Measurements from ENCODE around the gene VGLL4.
"Not testable (repeated sequence)": the region's sequence is repeated elsewhere in the genome, so short reads cannot be mapped to it uniquely, and the experiment has no call there.

Gene VGLL4

GRCh38 chr3:11517601-11518000, 126.1 kb downstream of the VGLL4 start:
- no peak for DNase-seq (ENCODE audit: extremely low spot score, insufficient read length, low read depth)
- FAIRE-seq, result no peak

- no peak for FAIRE-seq
- no peak for DNase-seq (ENCODE audit: extremely low spot score, insufficient read length, low read depth)
Measured at GRCh38 chr3:11514191-11514821, 129.4 kb downstream of the VGLL4 start.

GRCh38 chr3:11513817-11514135, 129.9 kb downstream of the VGLL4 start:
- FAIRE-seq (no peak), DNase-seq (ENCODE audit: extremely low spot score, insufficient read length, low read depth) (no peak)

- FAIRE-seq; DNase-seq (ENCODE audit: extremely low spot score, insufficient read length, low read depth): not testable (repeated sequence)
Measured at GRCh38 chr3:11513125-11513816, 130.4 kb downstream of the VGLL4 start.

DNA sequence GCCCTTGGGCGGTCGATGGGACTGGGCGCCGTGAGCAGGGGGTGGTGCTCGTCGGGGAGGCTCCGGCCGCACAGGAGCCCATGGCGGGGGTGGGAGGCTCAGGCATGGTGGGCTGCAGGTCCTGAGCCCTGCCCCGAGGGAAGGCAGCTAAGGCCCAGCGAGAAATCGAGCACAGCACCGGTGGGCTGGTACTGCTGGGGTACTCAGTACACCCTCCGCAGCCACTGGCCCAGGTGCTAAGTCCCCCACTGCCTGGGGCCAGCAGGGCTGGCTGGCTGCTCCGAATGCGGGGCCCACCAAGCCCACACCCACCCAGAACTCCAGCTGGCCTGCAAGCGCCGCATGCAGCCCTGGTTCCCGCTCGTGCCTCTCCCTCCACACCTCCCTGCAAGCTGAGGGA, 132.1 kb downstream of the VGLL4 start:
- FAIRE-seq; DNase-seq (ENCODE audit: extremely low spot score, insufficient read length, low read depth): not testable (repeated sequence)

- FAIRE-seq (no peak), DNase-seq (ENCODE audit: extremely low spot score, insufficient read length, low read depth) (no peak)
Measured at GRCh38 chr3:11510356-11510755, 133.4 kb downstream of the VGLL4 start.

GRCh38 chr3:11510001-11510340, 133.7 kb downstream of the VGLL4 start:
- FAIRE-seq (no peak), DNase-seq (ENCODE audit: extremely low spot score, insufficient read length, low read depth) (no peak)

DNA sequence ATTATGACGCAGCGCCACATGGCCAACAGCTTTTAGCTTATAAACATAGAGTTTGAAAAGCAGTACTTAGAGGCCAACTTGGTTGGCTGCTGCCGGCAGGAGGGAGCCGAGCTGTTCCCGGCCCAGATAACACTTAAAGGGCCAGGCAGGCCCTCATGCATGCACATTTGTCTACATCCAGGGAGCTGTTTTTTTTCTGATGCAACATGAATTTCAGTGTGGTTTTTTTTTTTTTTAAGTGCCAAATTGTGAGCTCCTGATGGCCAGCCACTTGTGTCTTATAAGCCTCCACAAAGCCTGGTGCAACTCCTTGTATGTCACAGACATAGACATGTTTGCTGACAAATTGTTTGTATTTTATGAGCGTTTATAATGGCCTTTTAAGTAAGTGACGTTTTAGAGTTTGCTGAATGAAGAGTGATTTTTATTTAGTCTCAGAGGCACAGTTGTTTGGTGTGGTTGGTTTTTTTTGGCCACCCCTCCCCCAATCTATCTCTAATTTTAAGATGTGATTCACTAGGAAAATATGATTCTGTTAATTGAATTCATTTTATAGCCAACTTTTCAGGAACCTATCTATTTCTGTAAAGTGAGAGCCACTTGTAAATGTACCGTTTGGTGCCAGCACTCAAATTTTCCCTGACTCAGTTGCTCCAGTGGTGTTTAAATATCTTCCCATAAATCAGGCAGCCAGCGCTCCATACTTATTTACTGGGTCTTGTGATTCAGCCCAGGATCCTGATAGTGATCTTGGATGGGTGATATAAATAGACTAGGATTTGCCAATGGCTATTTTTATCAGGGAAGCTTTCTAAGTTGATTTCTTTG, 134.3 kb downstream of the VGLL4 start:
- no peak for FAIRE-seq
- no peak for DNase-seq (ENCODE audit: extremely low spot score, insufficient read length, low read depth)

GRCh38 chr3:11508346-11509172, 135.2 kb downstream of the VGLL4 start:
- DNase-seq (ENCODE audit: extremely low spot score, insufficient read length, low read depth), result no peak

DNA sequence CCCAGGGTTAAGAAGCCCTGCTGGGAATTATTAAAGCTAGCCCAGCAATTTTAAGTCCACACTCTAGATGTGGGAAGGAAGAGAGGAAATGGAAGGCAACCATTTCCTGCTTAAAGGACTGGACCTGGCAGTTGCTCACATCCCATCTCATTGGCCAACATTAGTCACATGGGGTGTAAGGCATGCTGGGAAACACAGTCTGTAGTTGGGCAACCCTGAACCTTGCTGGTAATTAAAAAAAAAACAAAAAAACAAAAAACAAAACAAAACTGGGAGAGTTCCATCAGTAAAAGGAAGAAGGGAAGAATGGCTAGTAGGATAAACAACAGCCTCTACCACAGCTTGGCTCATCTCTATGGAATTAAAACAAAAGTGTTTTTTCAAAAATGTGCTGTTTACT, 136.0 kb downstream of the VGLL4 start:
- DNase-seq (ENCODE audit: extremely low spot score, insufficient read length, low read depth), result no peak
- FAIRE-seq, result no peak

More at GRCh38 chr3:11508346-11509172, 135.2 kb downstream of the VGLL4 start:
- no peak for FAIRE-seq

Data from GM18507 (cell line).